SH-SY5Y (cell line): Measurements from ENCODE around the gene TUBA8.

Source experiments
- GATA2 ChIP-seq: IDR thresholded peaks from 2 replicates; pipeline ENCODE4 v1.6.1; 2011; ENCODE audit warnings: mild to moderate bottlenecking, low read depth, low read length
- GATA3 ChIP-seq: IDR thresholded peaks from 2 replicates; pipeline ENCODE4 v1.6.1; 2011; ENCODE audit warnings: low read depth, mild to moderate bottlenecking, low read length, moderate library complexity

GRCh38 chr22:18085188-18085587 is 25.4 kb upstream of the TUBA8 start:
- no peak for TF ChIP-seq GATA2
- no peak for TF ChIP-seq GATA3
